ENCODE results near the gene WDR37.

WDR37 gene

GRCh38 chr10:1119501-1119900, 63.3 kb downstream of the WDR37 start:
- no peak for DNase-seq (ENCODE audit: low read depth, low spot score)
- no peak overlapping the region for H3K4me3 ChIP-seq (ENCODE audit: low read length)

GRCh38 chr10:1120306-1120705, 64.1 kb downstream of the WDR37 start:
- no peak for DNase-seq (ENCODE audit: low read depth, low spot score)
- no peak overlapping the region for H3K4me3 ChIP-seq (ENCODE audit: low read length)

- no peak for DNase-seq (ENCODE audit: low read depth, low spot score)
- H3K4me3 ChIP-seq (ENCODE audit: low read length), result no peak overlapping the region
Measured at GRCh38 chr10:1120801-1121211, 64.6 kb downstream of the WDR37 start.

- DNase-seq (ENCODE audit: low read depth, low spot score), result no peak
- no peak overlapping the region for H3K4me3 ChIP-seq (ENCODE audit: low read length)
Measured at GRCh38 chr10:1121271-1121970, 65.2 kb downstream of the WDR37 start.

- DNase-seq (ENCODE audit: low read depth, low spot score), result no peak
- no peak overlapping the region for H3K4me3 ChIP-seq (ENCODE audit: low read length)
Measured at GRCh38 chr10:1122349-1122748, 66.2 kb downstream of the WDR37 start.

GRCh38 chr10:1123198-1123597, 67.0 kb downstream of the WDR37 start:
- no peak for DNase-seq (ENCODE audit: low read depth, low spot score)
- no peak overlapping the region for H3K4me3 ChIP-seq (ENCODE audit: low read length)

GRCh38 chr10:1123972-1124371, 67.8 kb downstream of the WDR37 start:
- DNase-seq (ENCODE audit: low read depth, low spot score), result no peak
- H3K4me3 ChIP-seq (ENCODE audit: low read length), result no peak overlapping the region

- H3K4me3 ChIP-seq (ENCODE audit: low read length), result no peak overlapping the region
- no peak for DNase-seq (ENCODE audit: low read depth, low spot score)
Measured at GRCh38 chr10:1124796-1125195, 68.6 kb downstream of the WDR37 start.

- DNase-seq (ENCODE audit: low read depth, low spot score), result no peak
- H3K4me3 ChIP-seq (ENCODE audit: low read length), result no peak overlapping the region
Measured at GRCh38 chr10:1126461-1126860, 70.3 kb downstream of the WDR37 start.

GRCh38 chr10:1127629-1128028, 71.4 kb downstream of the WDR37 start:
- no peak for DNase-seq (ENCODE audit: low read depth, low spot score)
- no peak overlapping the region for H3K4me3 ChIP-seq (ENCODE audit: low read length)

GRCh38 chr10:1128115-1128514, 71.9 kb downstream of the WDR37 start:
- DNase-seq (ENCODE audit: low read depth, low spot score), result no peak
- H3K4me3 ChIP-seq (ENCODE audit: low read length), result no peak overlapping the region

GRCh38 chr10:1128649-1129048, 72.5 kb downstream of the WDR37 start:
- DNase-seq (ENCODE audit: low read depth, low spot score), result no peak
- no peak overlapping the region for H3K4me3 ChIP-seq (ENCODE audit: low read length)

GRCh38 chr10:1130226-1130625, 74.0 kb downstream of the WDR37 start:
- no peak overlapping the region for H3K4me3 ChIP-seq (ENCODE audit: low read length)
- no peak for DNase-seq (ENCODE audit: low read depth, low spot score)

- no peak for DNase-seq (ENCODE audit: low read depth, low spot score)
Measured at GRCh38 chr10:1130995-1131790, 75.0 kb downstream of the WDR37 start.

GRCh38 chr10:1132584-1132983, 76.4 kb downstream of the WDR37 start:
- H3K4me3 ChIP-seq (ENCODE audit: low read length), result no peak overlapping the region
- no peak for DNase-seq (ENCODE audit: low read depth, low spot score)

More at GRCh38 chr10:1130995-1131790, 75.0 kb downstream of the WDR37 start:
- H3K4me3 ChIP-seq (ENCODE audit: low read length), result no peak overlapping the region

GRCh38 chr10:1133495-1134045, 77.4 kb downstream of the WDR37 start:
- DNase-seq (ENCODE audit: low read depth, low spot score), result no peak
- no peak overlapping the region for H3K4me3 ChIP-seq (ENCODE audit: low read length)

- no peak for DNase-seq (ENCODE audit: low read depth, low spot score)
- no peak overlapping the region for H3K4me3 ChIP-seq (ENCODE audit: low read length)
Measured at GRCh38 chr10:1134156-1134555, 78.0 kb downstream of the WDR37 start.

- H3K4me3 ChIP-seq (ENCODE audit: low read length), result no peak overlapping the region
- DNase-seq (ENCODE audit: low read depth, low spot score), result no peak
Measured at GRCh38 chr10:1136268-1136667, 80.1 kb downstream of the WDR37 start.

GRCh38 chr10:1137499-1138163, 81.4 kb downstream of the WDR37 start:
- no peak for DNase-seq (ENCODE audit: low read depth, low spot score)
- H3K4me3 ChIP-seq (ENCODE audit: low read length), result no peak overlapping the region

GRCh38 chr10:1138529-1138928, 82.3 kb downstream of the WDR37 start:
- DNase-seq (ENCODE audit: low read depth, low spot score), result no peak
- H3K4me3 ChIP-seq (ENCODE audit: low read length), result no peak overlapping the region

Data from Jurkat, Clone E6-1 (cell line).